HG03108 (cell line): ENCODE results near the gene NUCB2.

Source experiments
- ATAC-seq: cut with Tn5 transposase; IDR thresholded peaks from one replicate; pipeline ENCODE4 v1.9.1; 2021; ENCODE audit warnings: moderate library complexity; ENCODE audit not compliant: unreplicated experiment

NUCB2 gene

GRCh38 chr11:17331669-17332068, 55.1 kb downstream of the NUCB2 start:
- ATAC-seq, result no peak

GRCh38 chr11:17333799-17334586, 57.5 kb downstream of the NUCB2 start:
- ATAC-seq, result no peak

DNA sequence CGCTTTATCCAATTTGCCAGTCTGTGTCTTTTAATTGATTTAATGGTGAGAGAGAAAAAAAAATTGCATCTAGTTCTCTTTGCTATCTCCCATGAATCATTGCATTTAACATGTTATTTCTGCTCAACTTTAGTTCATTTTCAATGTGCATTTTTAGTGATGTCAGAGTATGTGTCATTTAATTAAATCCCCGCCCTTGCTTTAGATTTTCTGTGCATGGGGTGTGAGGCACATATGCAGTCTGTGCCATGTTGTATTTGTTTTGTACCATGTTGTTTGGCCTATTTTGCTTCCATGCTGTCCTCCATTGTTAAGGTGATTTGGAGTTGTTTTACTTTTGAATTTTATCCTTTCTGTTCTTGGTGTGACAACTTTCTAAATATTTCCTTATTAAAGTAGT, 66.7 kb downstream of the NUCB2 start:
- no peak for ATAC-seq

- ATAC-seq, result no peak
Measured at GRCh38 chr11:17343907-17344306, 67.4 kb downstream of the NUCB2 start.

DNA sequence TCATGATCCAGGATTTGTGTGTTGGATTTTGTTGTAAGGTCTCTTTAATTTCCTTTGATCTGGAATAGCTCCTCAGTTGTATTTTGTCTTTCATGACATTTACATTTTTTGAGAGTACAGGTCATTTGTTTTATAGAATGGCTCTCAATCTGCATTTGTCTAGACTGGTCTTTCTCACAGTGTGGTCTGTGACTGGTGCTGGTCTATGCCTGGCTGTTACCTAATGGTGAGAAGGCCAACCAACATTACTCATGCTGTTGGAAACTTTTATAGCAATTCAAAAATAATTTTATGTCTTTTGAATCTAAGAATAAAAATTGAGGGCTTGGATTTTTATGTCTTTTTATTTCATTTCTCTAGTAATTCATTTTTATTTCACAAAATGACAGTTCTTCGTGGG, 71.1 kb downstream of the NUCB2 start:
- no peak for ATAC-seq

GRCh38 chr11:17350455-17351171, 74.1 kb downstream of the NUCB2 start:
- ATAC-seq, result no peak

- ATAC-seq, result no peak
Measured at GRCh38 chr11:17351172-17351509, 74.6 kb downstream of the NUCB2 start.

DNA sequence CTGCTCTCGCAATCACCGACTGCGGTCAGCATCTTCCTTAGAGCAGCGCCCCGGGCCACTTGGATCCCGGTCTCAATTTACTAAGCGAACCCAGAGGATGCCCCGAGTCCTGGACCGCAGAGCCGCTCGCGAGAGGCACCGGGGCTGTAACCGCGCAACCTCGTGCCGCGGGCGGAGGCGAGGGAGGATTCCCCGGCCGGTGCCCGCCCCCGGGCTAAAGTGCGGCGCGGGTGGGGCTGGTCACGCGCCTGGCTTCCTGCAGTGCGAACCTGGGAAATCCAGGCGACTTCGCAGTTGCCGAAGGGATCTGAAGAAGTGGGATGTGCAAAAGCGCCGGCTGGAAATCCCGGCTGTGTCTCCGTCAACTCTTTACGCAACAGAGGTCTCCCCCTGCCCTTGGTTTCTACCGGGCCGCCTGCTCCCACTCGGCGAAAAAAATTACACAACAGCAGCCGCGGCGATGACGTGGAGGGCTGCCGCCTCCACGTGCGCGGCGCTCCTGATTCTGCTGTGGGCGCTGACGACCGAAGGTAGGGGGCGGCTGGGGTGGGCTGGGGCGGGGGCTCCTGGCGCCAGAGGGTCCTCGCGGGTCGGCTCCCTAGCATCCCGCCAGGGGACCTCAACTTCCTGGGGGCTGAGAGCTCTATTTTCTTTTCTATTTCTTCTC, 75.1 kb downstream of the NUCB2 start, which contains the start of gene NCR3LG1:
NCR3LG1 (plus strand) TSS at position 291 of the 667 bp plus-strand sequence; CDS start at position 461, 170 bp downstream.
- ATAC-seq, result no peak

DNA sequence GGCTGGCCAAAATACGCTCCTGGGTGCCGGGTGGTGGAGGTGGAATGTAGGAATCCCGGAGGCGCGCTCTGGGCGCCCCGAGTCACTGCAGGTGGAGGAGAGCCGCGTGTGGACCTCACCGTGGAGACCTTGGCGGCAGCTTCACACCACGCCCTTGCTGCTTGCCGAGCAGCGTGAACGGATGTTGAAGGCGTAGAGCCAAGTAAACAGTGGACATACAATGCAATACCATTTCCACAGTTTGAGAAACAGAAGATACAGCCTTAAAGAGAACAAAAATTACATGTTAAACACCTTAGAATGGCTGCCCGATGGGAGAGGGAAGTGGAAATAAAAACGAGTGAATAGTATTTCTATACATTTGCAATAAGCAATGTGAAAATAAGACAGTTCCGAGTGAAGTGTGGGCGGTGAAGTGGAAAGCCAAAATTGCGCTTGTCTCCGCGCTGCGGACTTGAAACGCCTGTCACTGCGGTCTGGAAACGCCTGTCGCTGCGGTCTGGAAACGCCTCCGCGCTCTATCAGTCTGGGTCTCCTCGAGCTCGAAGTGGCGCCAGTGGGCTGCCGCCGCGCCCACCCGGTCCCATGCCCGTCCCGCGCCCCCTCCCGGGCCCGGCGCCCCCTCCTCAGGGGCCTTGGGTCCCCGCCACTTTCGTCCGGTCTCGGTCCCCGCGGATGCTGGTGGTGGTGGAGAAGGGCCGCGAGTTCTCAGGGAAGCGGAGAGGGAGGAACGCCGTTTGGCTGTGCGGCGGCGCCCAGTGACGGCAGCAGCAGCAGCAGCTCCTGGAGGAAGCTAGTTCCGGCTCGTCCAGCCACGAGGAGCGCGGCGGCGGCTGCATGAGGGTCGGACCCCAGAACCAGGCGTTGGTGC, 76.6 kb downstream of the NUCB2 start:
- ATAC-seq, result no peak

DNA sequence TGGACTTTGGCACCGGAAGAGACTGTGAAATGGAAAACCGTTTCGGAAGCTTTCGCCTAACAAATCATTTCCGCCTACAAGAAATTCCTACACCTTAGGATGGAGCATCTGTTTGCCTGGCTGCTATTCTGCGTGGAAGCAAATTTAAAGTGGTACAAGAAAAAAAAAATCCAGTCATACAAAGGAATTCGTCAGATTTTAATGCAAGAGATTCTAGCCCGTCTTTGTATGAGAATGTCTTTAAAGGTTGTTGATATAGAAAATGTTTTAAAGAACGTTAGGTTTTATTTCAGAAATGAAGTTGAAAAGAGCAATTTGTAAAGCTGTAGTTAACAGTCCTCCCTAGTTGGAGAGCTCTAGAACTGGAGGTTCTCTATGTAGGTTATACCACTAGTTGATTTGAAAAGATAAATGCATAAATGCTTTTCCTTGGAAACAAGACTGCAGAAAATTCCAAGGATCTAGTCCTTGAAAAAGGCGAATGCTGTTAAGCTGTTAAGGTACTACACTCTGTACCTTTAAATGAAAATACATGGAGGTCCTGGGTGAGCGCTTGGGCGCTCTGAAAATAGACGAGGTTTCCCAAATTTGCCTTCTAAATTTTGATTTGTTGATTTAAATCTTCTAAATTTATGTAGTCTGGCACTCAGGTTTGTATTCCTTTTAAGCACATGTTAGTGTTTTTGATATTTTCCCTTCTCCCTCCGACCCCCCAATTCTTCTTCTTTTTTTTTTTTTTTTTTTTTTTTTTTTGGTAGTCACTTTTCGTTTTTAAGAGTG, 77.5 kb downstream of the NUCB2 start:
- no peak for ATAC-seq

DNA sequence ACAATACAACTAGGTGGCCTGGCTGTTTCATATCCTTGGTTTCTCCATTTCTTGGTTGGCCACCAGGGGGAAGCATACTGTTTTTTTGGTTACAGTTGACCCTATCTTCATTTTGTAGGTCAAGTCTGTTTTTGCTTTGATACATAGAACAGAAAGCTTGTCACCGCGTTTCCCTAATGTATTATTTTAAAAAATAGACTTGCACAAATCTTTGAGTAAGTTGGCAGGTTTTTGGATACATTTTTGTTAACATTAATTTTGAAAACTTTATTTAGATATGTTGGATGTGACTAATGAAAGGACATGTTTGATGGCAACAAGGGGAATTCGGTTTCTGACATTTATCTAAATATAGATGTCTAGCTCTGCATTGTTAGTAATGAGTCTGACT, 78.1 kb downstream of the NUCB2 start:
- no peak for ATAC-seq

GRCh38 chr11:17366495-17366894, 90.0 kb downstream of the NUCB2 start:
- ATAC-seq, result no peak

- no peak for ATAC-seq
Measured at GRCh38 chr11:17368551-17368950, 92.0 kb downstream of the NUCB2 start.

DNA sequence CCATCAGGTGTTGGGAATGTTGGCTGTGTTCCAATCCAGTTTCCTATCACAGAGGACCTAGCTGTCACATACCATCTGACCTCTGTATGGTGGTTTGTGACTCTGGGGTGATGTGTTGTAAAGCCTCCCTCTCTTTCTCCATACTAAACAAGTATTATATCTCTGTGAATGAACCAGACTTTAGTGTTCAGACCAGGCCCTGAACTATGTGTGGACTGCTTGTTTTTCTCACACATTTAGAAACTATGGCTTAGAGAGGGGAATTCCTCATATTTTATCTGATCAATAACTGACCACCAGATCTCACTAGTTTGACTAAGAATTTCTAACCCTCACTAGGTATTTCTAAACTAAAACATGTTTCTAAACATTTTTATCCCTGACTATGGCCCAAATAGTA, 92.6 kb downstream of the NUCB2 start:
- ATAC-seq, result no peak

- no peak for ATAC-seq
Measured at GRCh38 chr11:17369684-17370243, 93.2 kb downstream of the NUCB2 start.

- ATAC-seq, result no peak
Measured at GRCh38 chr11:17371614-17372013, 95.1 kb downstream of the NUCB2 start.

DNA sequence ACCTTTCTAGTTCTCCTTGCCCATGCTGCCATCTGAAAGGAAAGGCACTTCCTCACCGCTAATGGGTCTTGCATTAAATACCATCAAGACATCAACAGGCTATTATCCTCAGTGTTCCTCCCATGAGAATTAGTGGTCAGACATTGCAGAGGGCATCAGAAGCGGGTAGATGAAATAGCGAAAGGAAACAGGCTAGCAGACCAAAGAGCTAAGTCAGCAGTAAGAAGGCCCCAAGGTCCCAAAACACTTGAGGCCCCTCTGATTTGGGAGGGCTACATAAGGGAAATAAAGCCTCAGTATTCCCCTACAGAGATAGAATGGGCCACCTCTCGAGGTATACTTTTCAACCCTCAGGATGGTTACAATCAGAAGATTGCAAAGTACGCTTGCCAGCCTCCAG, 99.0 kb downstream of the NUCB2 start:
- no peak for ATAC-seq

- ATAC-seq, result no peak
Measured at GRCh38 chr11:17376493-17376892, 100.0 kb downstream of the NUCB2 start.

DNA sequence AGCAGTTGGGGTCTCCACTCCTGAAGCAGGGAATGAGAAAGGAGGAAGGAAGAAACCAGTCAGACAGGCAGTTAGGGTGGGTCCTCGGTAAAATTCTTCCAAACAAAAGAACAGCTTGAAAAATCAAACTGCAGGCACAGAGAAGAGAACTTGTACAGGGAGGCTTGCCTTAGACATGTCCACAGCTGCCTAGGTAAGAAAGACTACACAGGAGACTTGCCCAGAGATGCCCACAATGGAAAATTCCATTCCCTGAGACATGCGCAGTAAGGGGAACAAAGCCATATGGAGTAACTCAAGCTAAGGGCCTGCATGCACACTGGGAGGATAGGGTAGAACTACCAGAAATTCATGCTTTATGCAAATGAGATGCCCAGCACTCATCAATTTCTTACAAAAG, 102.1 kb downstream of the NUCB2 start:
- ATAC-seq, result no peak
